HG02571 (cell line): ENCODE data around the gene LGALS4.
"Not testable (repeated sequence)": the region's sequence is repeated elsewhere in the genome, so short reads cannot be mapped to it uniquely, and the experiment has no call there.

Experiments
- ATAC-seq: cut with Tn5 transposase; IDR thresholded peaks from one replicate; pipeline ENCODE4 v1.9.1; 2021; ENCODE audit warnings: mild to moderate bottlenecking, moderate library complexity; ENCODE audit not compliant: unreplicated experiment

Gene LGALS4

DNA sequence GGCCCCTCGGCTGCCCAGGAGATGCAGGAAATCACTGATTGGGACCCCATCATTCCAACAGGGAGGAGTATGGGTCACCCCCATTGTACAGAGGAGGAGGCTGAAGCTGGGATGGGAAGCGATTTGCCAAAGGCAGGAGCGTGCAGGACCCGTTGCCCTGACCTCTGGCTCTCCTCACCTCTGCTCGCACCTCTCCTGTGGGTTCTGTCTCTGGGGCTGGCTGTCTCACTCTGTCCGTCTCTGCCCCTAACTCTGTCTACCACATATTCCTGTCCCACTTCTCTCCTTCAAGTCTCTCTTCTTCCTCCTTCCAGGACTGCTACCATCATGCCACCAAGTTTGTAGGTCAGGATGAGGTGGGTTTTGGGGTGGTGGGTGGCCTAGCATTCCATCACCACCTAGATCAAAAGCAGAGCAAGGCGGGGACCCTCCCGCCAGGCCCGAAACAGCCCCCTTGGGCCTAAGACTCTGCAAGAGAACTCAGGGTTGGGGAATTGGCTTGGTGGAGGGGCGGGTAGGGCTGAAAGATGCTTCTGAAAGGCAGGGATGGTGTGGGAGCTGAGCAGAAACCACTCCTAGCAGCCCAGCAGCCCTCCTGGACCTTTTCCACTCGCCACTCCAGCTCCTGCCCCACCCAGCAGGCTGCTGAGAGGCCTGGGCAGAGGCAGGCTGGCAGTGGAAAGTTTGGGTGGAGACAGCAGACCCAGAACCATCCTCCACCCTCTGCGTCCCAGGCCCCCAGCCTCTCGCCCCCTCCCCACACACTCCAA is 38.4 kb downstream of the LGALS4 start:
- ATAC-seq, result no peak

DNA sequence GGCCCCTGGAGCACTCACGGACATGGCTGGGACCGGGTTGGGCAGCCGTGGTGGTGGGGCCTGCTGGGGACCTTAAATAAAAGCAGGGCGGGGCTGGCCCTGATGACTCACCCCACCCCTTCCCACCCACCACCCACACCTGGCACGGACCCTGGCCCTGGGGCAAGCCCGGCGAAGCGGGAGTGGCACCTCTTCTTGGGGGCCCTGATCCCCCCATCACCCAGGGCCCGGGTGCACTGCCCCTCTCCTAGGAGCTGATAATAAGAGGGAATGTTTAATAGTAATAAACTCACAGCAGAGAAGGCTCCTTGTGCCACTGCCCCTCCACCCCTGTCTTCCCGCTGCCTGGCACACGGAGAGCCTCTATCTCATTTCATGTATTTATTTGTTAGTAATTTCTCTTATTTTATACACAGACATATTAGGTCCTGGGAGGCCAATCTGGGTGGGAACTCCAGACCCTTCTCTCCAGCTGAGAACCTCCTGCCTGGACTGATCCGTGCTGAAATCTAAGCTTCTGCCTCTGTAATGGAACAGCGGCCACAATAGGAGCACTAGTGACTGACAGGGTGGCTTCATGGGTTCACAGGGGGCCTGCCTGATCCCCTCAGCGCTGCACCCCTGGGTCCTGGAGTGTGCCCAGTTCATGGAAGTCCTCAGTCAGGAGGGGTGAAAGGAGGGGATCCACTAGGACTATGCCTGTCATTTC is 39.1 kb downstream of the LGALS4 start, which contains the start of gene LGALS7:
LGALS7 (minus strand) TSS at position 49 of the 709 bp plus-strand sequence; CDS start at position 24, 25 bp downstream.
- no peak for ATAC-seq

DNA sequence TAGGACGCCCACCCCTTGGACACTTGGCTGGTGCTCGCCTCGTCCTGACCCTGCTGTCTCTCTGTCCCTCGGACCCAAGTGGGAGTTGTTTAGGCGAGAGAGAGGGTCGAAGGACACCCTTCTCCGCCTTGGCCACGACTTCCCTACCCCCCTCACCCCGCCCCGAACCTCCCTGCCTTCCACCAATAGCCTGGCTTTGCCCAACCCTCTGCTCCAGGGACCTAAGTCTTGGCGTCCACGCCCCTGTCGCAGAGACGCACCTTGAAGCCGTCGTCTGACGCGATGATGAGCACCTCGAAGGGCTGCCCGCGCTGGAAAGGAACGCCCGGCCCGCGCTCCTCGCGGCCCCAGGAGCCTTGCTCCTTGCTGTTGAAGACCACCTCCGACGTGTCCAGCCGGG is 41.2 kb downstream of the LGALS4 start:
- ATAC-seq, result not testable (repeated sequence)

DNA sequence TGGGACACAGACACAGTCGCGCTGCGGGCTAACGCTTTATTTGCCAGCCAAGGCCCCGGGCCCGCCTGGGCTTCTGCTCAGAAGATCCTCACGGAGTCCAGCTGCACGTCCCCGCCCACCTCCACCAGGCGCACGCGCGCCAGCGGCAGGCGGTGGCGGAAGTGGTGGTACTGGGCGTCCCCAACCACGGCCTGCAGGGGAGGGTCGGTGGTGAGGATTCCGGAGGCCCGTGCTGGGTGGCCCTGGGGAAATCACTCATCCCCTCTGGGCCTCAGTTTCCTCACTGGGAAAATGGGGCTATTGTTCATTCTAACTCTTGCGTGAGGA is 41.8 kb downstream of the LGALS4 start:
- ATAC-seq, result peak; percentile 52

DNA sequence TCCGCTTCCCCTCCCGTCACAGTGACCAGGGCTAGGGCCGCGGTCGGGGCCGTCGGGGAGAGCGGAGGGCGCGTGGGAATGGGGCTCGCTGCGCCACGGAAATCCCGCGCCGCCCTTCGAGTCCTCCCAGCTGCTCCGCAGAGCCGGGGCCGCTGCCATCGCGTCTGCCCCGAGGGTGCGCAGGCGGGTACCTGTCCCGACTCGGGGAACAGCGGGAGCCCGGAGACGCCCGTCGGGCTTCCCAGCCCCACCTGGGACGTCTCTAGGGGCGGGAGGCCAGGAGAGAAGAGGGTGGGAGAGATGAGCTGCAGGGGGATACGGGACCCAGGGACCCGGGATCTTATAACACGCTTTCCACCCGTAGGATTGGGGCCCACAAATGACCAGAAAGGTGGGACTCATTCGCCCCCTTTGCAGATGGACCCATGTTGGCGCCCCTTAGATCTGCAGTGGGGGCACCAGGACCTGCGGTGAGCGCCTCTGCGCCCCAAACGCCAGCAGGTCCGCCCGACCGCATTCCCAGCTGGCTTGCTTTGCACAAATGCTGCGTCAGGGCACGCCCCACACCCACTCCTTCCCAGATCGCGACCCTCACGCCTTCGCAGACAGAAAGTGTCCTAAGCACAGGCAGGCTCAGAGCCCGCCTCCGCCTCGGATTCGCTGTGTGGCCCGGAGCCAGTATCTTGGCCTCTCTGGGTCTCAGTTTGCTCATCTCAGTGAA is 42.4 kb downstream of the LGALS4 start:
- ATAC-seq, result peak; percentile 7

DNA sequence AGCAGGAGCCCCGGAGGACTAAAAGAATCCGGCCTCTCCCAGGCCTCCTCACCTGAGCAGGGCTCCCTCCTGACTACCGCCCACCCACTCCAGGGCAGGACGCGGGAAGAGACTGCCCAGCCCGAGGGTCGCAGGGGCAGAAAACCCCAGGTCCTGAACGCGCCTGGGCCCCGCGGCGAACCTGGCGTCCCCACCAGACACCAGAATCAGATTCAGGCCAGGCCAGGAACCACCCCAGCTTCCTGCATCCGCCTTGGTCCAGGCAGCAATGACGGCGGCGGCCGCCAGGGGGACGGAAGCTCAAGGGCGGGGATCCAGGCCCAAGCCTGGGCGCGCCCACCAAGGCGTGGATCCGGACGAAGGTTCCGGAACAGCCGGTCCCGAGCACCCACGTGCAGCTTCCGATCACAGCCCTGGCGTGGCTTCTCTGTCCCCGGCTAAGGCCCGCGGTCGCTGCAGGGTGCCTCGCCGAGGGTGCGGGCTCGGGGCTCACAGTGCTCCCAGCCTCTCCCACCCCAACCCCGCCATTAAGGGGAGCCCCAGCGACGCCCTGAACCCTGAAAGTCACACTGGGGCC is 43.0 kb downstream of the LGALS4 start:
- ATAC-seq, result no peak

DNA sequence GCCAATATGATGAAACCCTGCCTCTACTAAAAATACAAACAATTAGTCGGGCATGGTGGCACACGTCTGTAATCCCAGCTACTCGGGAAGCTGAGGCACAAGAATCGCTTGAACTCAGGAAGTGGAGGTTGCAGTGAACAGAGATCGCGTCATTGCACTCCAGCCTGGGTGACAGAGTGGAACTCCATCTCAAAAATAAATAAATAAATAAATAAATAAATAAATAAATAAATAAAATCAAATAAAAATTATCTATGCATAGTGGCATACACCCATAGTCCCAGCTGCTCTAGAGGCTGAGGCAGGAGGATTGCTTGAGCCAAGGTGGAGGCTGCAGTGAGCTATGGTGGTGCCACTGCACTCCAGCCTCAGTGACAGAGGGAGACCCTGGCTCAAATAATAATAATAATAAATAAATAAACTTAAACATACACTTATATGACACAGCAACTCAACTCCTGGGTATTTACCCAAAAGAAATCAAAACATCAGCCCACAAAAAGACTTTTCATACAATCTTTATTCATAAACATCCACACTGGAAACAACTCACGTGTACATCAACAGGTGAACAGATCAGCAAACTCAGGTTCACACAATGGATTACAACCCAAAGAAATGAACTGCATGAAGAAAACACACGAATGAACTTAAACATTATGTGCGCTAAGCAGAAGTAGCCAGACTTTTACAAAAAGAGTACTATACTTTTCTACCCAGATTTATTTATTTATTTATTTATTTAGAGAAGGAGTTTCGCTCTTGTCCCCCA is 46.3 kb downstream of the LGALS4 start:
- no peak for ATAC-seq

DNA sequence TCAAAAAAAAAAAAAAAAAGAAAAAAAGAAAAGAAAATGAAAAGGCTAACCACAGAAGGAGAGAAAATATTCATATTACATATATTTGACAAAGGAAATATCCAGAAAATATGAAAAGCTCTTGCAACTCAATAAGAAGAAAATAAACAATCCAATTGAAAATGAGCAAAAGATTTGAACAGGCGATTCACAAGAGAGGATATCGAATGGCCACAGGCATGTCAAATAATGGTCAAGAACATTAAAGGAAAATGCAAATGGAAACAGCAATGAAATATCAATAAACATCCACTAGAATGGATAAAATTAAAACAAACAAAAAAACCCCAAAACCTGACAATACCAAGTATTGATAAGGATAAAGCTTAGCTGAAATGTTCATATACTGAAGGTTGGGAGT is 47.5 kb downstream of the LGALS4 start:
- ATAC-seq, result no peak

DNA sequence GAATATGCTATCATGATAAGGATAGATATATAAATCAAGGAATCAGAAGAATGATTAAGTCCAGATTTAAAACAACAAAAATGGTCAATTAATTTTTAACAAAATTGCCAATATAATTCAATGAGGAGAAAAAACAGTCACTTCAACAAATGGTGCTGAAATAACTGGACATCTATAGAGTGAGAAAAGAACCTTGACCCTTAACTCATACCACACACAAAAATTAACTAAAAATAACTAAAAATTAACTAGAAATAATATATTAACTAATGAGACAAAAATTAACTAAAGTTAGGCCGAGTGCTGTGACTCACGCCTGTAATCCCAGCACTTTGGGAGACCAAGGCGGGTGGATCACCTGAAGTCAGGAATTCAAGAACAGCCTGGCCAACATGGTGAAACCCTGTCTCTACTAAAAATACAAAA is 48.9 kb downstream of the LGALS4 start:
- ATAC-seq, result no peak

DNA sequence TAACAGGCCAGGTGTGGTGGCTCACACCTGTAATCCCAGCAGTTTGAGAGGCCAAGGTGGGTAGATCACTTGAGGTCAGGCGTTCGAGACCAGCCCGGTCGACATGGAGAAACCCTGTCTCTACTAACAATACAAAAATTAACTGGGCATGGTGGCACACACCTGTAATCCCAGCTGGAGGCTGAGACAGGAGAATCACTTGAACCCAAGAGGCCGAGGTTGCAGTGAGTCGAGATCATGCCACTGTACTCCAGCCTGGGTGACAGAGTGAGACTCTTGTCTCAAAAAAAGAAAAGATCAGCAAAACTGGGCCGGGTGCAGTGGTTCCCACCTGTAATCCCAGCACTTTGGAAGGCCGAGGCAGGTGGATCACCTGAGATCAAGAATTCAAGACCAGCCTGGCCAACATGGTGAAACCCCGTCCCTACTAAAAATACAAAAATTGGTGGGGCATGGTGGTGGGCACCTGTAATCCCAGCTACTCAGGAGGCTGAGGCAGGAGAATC is 50.8 kb downstream of the LGALS4 start:
- not testable (repeated sequence) for ATAC-seq

DNA sequence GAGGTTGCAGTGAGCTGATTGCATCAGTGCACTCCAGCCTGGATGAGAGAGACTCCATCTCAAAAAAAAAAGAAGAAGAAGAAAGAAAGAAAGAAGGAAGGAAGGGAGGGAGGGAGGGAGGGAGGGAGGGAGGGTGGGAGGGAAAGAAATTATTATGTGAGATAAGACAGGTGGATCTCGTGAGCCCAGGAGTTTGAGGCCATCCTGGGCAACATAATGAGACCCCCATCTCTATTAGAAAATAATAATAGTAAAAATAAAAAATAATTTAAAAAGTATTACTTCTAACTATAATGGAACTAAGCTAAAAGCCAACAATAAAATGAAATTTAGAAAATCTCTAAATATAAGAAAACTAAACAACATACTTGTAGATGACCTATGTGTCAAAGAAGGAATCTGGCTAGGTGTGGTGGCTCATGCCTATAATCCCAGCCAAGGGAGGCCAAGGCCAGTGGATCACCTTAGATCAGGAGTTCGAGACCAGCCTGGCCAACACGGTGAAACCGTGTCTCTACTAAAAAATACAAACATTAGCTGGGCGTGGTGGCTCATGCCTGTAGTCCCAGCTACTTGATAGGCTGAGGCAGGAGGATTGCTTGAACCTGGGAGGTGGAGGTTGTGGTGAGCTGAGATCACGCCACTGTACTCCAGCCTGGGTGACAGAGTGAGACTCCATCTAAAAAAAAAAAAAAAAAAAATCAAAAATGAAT is 51.8 kb downstream of the LGALS4 start:
- ATAC-seq, result not testable (repeated sequence)

DNA sequence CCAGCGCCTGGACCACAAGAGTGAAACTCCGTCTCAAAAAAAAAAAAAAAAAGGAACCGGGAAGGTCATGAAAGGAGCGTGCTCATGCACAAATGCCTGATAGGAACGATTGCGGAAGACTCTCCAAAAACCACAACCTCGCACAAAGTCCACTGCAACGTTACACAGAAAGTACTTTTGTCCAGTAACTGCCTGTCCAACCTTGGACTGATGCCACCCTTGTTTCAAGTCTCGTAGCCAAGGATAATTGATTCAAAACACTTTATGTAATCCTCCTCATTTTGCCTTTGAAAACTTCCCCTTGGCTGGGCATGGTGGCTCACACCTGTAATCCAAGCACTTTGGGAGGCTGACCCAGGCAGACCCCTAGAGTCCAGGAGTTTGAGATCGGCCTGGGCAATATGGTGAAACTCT is 53.1 kb downstream of the LGALS4 start:
- no peak for ATAC-seq

DNA sequence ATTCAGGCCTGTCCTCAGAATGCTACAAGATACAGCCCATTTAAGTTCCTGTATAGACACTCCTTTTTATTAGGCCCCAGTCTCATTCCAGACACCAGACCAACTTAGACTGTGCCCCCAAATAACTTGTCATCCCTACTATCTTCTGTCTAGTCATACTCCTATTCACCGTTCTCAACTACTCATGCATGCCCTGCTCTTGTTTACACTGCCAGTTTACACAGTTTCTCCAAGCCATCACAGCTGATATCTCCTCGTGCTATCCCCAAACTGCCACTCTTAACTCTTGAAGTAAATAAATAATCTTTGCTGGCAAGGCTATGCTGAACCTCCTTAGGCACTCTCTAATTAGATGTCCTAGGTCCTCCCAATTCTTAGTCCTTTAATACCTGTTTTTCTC is 58.5 kb downstream of the LGALS4 start:
- not testable (repeated sequence) for ATAC-seq

DNA sequence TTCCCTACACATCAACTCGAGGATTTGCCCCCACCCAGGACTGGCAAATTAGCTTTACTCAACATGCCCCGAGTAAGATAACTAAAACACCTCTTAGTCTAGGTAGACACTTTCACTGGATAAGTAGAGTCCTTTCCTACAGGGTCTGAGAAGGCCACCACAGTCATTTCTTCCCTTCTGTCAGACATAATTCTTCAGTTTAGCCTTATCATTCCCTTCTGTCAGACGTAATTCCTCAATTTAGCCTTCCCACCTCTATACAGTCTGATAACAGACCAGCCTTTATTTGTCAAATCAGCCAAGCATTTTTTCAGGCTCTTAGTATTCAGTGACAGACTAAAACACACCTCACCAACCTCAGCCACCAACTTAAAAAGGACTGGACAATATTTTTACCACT is 59.0 kb downstream of the LGALS4 start:
- ATAC-seq, result not testable (repeated sequence)
